WTC11 (cell line): ENCODE data around the gene GNB5. TPM values are rescaled to one million over a fixed set of nuclear protein-coding genes. Genes with fewer than 3 reads are reported as not detected.

ENCODE experiments used
- ATAC-seq: fragments of 200-7000 bp; cut with Tn5 transposase; 2 replicates; pipeline ENCODE4 v1.10.0; 2021; ENCODE audit warnings: mild to moderate bottlenecking, moderate library complexity
- CTCF ChIA-PET: fragments of 300-600 bp; sonication (Branson Sonifier 250); formaldehyde crosslinking; loops from one replicate; lab custom pipeline; 2021; ENCODE audit warnings: antibody characterized with exemption; lab: Charles Lee
- POLR2A ChIA-PET: fragments of 350-600 bp; sonication (Branson Sonifier 250); formaldehyde crosslinking; loops from one replicate; lab custom pipeline; 2021; ENCODE audit warnings: antibody characterized with exemption; lab: Charles Lee
- DNase-seq: peaks from one replicate; pipeline ENCODE4 v3.0.0; 2021; ENCODE audit warnings: low spot score
- H3K27ac Mint-ChIP-seq: 2 replicates; pipeline ENCODE4 v1.8.0; 2021; ENCODE audit warnings: mixed read lengths
- H3K27me3 Mint-ChIP-seq: 2 replicates; pipeline ENCODE4 v1.8.0; 2021; ENCODE audit warnings: low read depth, mild to moderate bottlenecking, moderate library complexity, mixed read lengths
- H3K36me3 Mint-ChIP-seq: 2 replicates; pipeline ENCODE4 v1.8.0; 2021; ENCODE audit warnings: mixed read lengths
- H3K4me1 Mint-ChIP-seq: 2 replicates; pipeline ENCODE4 v1.8.0; 2022; ENCODE audit warnings: mixed read lengths
- H3K4me3 Mint-ChIP-seq: 2 replicates; pipeline ENCODE4 v1.8.0; 2021; ENCODE audit warnings: mild to moderate bottlenecking, moderate library complexity, mixed read lengths
- H3K9me3 Mint-ChIP-seq: 2 replicates; pipeline ENCODE4 v1.8.0; 2021; ENCODE audit warnings: mixed read lengths
- CREB1 ChIP-seq: sonication (generic); formaldehyde crosslinking; IDR thresholded peaks from 2 replicates; pipeline ENCODE4 v1.8.0; 2023; ENCODE audit warnings: mild to moderate bottlenecking, missing genetic modification reagents
- E2F1 ChIP-seq: sonication (generic); formaldehyde crosslinking; IDR thresholded peaks from 2 replicates; pipeline ENCODE4 v1.8.0; 2022; ENCODE audit warnings: mild to moderate bottlenecking, missing genetic modification reagents
- EMX1 ChIP-seq: fragments of 250-450 bp; sonication (Bioruptor Pico); IDR thresholded peaks from 2 replicates; pipeline ENCODE4 v1.8.0; 2021; ENCODE audit warnings: mild to moderate bottlenecking
- ERG ChIP-seq: fragments of 250-450 bp; sonication (Bioruptor Pico); IDR thresholded peaks from 2 replicates; pipeline ENCODE4 v1.8.0; 2021; ENCODE audit warnings: mild to moderate bottlenecking
- GRHL2 ChIP-seq: fragments of 250-450 bp; sonication (Bioruptor Pico); IDR thresholded peaks from 2 replicates; pipeline ENCODE4 v1.8.0; 2022; ENCODE audit warnings: mild to moderate bottlenecking, moderate library complexity; ENCODE audit not compliant: insufficient replicate concordance, severe bottlenecking
- KAT7 ChIP-seq: sonication (generic); formaldehyde crosslinking; IDR thresholded peaks from 2 replicates; pipeline ENCODE4 v1.8.1; 2023; ENCODE audit warnings: missing genetic modification reagents, mild to moderate bottlenecking, borderline replicate concordance
- MAX ChIP-seq: sonication (generic); formaldehyde crosslinking; IDR thresholded peaks from 2 replicates; pipeline ENCODE4 v1.8.0; 2022; ENCODE audit warnings: mild to moderate bottlenecking, missing genetic modification reagents
- PRRX2 ChIP-seq: fragments of 250-450 bp; sonication (Bioruptor Pico); IDR thresholded peaks from 2 replicates; pipeline ENCODE4 v1.8.0; 2021; ENCODE audit warnings: mild to moderate bottlenecking
- SMAD3 ChIP-seq: sonication (generic); formaldehyde crosslinking; IDR thresholded peaks from 2 replicates; pipeline ENCODE4 v1.8.0; 2022; ENCODE audit warnings: missing genetic modification reagents, mild to moderate bottlenecking, borderline replicate concordance
- USF2 ChIP-seq: sonication (generic); formaldehyde crosslinking; IDR thresholded peaks from 2 replicates; pipeline ENCODE4 v1.8.1; 2023; ENCODE audit warnings: mild to moderate bottlenecking, missing genetic modification reagents, moderate library complexity
- ZNF138 ChIP-seq: sonication (generic); formaldehyde crosslinking; conservative IDR thresholded peaks from 2 replicates; pipeline ENCODE4 v1.8.1; 2022; ENCODE audit warnings: mild to moderate bottlenecking, moderate library complexity, missing genetic modification reagents
- ZNF263 ChIP-seq: sonication (generic); formaldehyde crosslinking; IDR thresholded peaks from 2 replicates; pipeline ENCODE4 v1.8.1; 2022; ENCODE audit warnings: low read depth, mild to moderate bottlenecking, moderate library complexity, missing genetic modification reagents
- ZNF396 ChIP-seq: fragments of 250-450 bp; sonication (Bioruptor Pico); IDR thresholded peaks from 2 replicates; pipeline ENCODE4 v1.8.0; 2021; ENCODE audit warnings: mild to moderate bottlenecking, moderate library complexity, borderline replicate concordance
- ZNF532 ChIP-seq: fragments of 250-450 bp; sonication (Bioruptor Pico); IDR thresholded peaks from 2 replicates; pipeline ENCODE4 v1.9.0; 2021; ENCODE audit warnings: mild to moderate bottlenecking, borderline replicate concordance
- total RNA-seq: library from RNA; stranded (reverse); gene quantifications from 3 replicates; pipeline ENCODE4 v1.2.3, GENCODE V29; 2021

The GNB5 gene
- total RNA-seq, 1 experiment from 2014 or later, result 37.0 TPM

- H3K4me3 Mint-ChIP-seq, result no peak overlapping the region
Measured at GRCh38 chr15:52214553-52214952, 23.4 kb upstream of the GNB5 start.

More at GRCh38 chr15:52214553-52214952, 23.4 kb upstream of the GNB5 start:
- TF ChIP-seq KAT7 (CRISPR knock-in tag) (no peak), ZNF263 (CRISPR knock-in tag) (no peak), USF2 (no peak), ZNF138 (CRISPR knock-in tag) (no peak), ZNF532 (CRISPR knock-in tag) (no peak), ERG (CRISPR knock-in tag) (no peak), ZNF396 (CRISPR knock-in tag) (no peak), MAX (CRISPR knock-in tag) (no peak), GRHL2 (CRISPR knock-in tag) (no peak), E2F1 (CRISPR knock-in tag) (no peak), SMAD3 (CRISPR knock-in tag) (no peak), PRRX2 (CRISPR knock-in tag) (no peak), EMX1 (CRISPR knock-in tag) (no peak), CREB1 (no peak)
- POLR2A ChIA-PET, result no interaction called here
- no peaks in the 10 kb centered on the region for H3K9me3 Mint-ChIP-seq
- DNase-seq (no peak), ATAC-seq (no peak)
- no peak overlapping the region for H3K27ac Mint-ChIP-seq
- H3K4me1 Mint-ChIP-seq, result no peaks in the 10 kb centered on the region
- no peaks in the 10 kb centered on the region for H3K27me3 Mint-ChIP-seq
- peaks cover 67% of the 10 kb centered on the region for H3K36me3 Mint-ChIP-seq
- CTCF ChIA-PET, result interaction anchor here (0.7 to 1.3 kb wide), 3 partner anchors 13 to 136 kb away, joined by 3 to 4 read pairs (median 3); no protein-coding TSS in a partner anchor
